ENCODE data around the gene NCK2. TPM values are rescaled to one million over a fixed set of nuclear protein-coding genes. Genes with fewer than 3 reads are reported as not detected.

NCK2 gene
- total RNA-seq, 1 experiment from 2014 or later = 26.7 TPM

DNA sequence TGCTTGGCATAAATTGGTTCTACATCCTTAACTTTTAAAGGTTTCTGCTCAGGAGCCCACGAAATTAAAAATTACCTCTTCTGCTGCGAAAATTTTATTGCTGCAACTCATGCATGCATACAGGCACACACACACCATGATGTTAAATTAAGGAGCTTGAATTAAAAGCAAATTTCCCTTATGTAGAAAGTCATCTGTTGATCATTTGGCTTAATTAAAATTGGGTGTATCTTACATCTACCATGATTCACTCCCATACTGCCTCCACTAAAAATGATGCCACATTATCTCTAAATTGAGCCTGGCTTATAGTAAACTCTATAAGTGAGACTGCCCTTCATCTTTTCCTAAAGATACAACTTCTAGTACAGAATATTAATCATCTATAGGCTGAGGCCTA lies 145.4 kb downstream of the NCK2 start:
- ATAC-seq (no peak), DNase-seq (ENCODE audit: low read depth, low spot score) (no peak)
- no peaks in the 10 kb centered on the region for H3K36me3 ChIP-seq (ENCODE audit: control insufficient read depth in 1 of 2, insufficient read depth in 2 of 2, low read length in 2 of 2)
- H3K4me1 ChIP-seq (ENCODE audit: control insufficient read depth in 1 of 2, insufficient read depth in 2 of 2, low read length in 2 of 2) = no peaks in the 10 kb centered on the region
- ChIA-PET POLR2A (no interaction called here), RAD21 (ENCODE audit: low non-redundant PET in 1 of 2, low total read pairs in 2 of 2, uncharacterized antibody in 2 of 2, unreplicated experiment in 2 of 2) (no interaction called here), CTCF (no interaction called here)
- H3K27me3 ChIP-seq (ENCODE audit: insufficient read depth, low read length) = no peaks in the 10 kb centered on the region
- H2AFZ ChIP-seq (ENCODE audit: low read depth, low read length, poor library complexity, severe bottlenecking) = no peak overlapping the region
- H3K9me3 ChIP-seq (ENCODE audit: control insufficient read depth in 1 of 2, insufficient read depth in 1 of 2, low read depth in 1 of 2, low read length in 2 of 2) = no peaks in the 10 kb centered on the region
- H4K20me1 ChIP-seq (ENCODE audit: insufficient read depth) = no peaks in the 10 kb centered on the region; the same call in 1 of the 2 replicates
- no peak overlapping the region for H3K27ac ChIP-seq (ENCODE audit: low read depth, low read length)
- intact Hi-C loops (cut with micrococcal nuclease) = no loop called here
- H3K9ac ChIP-seq (ENCODE audit: low read length) = no peak overlapping the region
- no peak overlapping the region for H3K4me2 ChIP-seq (ENCODE audit: low read length)
- no peak overlapping the region for H3K4me3 ChIP-seq (replicated peaks in 1 of 2; ENCODE audit: low read depth in 1 of 2, low read length in 2 of 2)
- TF ChIP-seq RAD21 (IDR thresholded peaks at IDR 0.05; ENCODE audit: low read depth) = no peak
- TF ChIP-seq POLR2A (IDR thresholded peaks at IDR 0.05; ENCODE audit: borderline replicate concordance, extremely low read depth, insufficient read depth, insufficient read length) = no peak
- TF ChIP-seq CEBPB (IDR thresholded peaks at IDR 0.05; ENCODE audit: low read depth) = no peak
- TF ChIP-seq EZH2 (IDR thresholded peaks at IDR 0.05) = no peak
- TF ChIP-seq ZNF274 (IDR thresholded peaks at IDR 0.05; ENCODE audit: low read depth, low read length) = no peak
- H3K9me2 ChIP-seq (ENCODE audit: insufficient read depth) = no peaks in the 10 kb centered on the region
- BruUV-seq (replicated peaks) = no TSS peak
- no peaks in the 10 kb centered on the region; the same call in 1 of the 2 replicates for H3K79me2 ChIP-seq (ENCODE audit: insufficient read depth, low read length)

DNA sequence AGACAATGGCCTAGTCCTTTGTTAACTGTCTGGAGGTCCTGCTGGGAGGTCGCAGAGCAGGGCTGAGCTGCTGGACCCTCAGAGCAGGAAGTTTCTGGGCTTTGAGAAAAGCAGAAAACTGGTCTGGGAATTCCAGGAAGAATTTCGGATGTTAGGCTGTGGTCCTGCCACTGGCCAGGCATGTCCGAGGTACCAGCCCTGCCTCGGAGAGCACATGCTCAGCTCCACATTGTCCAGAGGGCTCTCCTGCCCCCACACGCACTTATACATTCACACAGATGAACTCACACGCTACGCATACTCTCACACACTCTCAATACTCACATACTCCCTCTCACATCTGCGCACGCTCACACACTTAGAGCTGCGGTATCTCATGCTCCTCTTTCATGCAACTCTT lies 146.1 kb downstream of the NCK2 start:
- intact Hi-C loops (cut with micrococcal nuclease) = no loop called here
- no peak overlapping the region for H3K4me3 ChIP-seq (replicated peaks in 1 of 2; ENCODE audit: low read depth in 1 of 2, low read length in 2 of 2)
- no peak overlapping the region for H3K9ac ChIP-seq (ENCODE audit: low read length)
- no peaks in the 10 kb centered on the region for H3K9me3 ChIP-seq (ENCODE audit: control insufficient read depth in 1 of 2, insufficient read depth in 1 of 2, low read depth in 1 of 2, low read length in 2 of 2)
- H3K79me2 ChIP-seq (ENCODE audit: insufficient read depth, low read length) = no peaks in the 10 kb centered on the region; the same call in 1 of the 2 replicates
- BruUV-seq (replicated peaks) = no TSS peak
- ATAC-seq (no peak), DNase-seq (ENCODE audit: low read depth, low spot score) (no peak)
- H4K20me1 ChIP-seq (ENCODE audit: insufficient read depth) = no peaks in the 10 kb centered on the region
- no peak overlapping the region for H3K4me2 ChIP-seq (ENCODE audit: low read length)
- H3K27ac ChIP-seq (ENCODE audit: low read depth, low read length) = no peak overlapping the region
- no peak overlapping the region for H2AFZ ChIP-seq (ENCODE audit: low read depth, low read length, poor library complexity, severe bottlenecking)
- ChIA-PET POLR2A (no interaction called here), CTCF (no interaction called here), RAD21 (ENCODE audit: low non-redundant PET in 1 of 2, low total read pairs in 2 of 2, uncharacterized antibody in 2 of 2, unreplicated experiment in 2 of 2) (no interaction called here)
- H3K36me3 ChIP-seq (ENCODE audit: control insufficient read depth in 1 of 2, insufficient read depth in 2 of 2, low read length in 2 of 2) = no peaks in the 10 kb centered on the region
- H3K9me2 ChIP-seq (ENCODE audit: insufficient read depth) = no peaks in the 10 kb centered on the region
- H3K4me1 ChIP-seq (ENCODE audit: control insufficient read depth in 1 of 2, insufficient read depth in 2 of 2, low read length in 2 of 2) = no peaks in the 10 kb centered on the region
- H3K27me3 ChIP-seq (ENCODE audit: insufficient read depth, low read length) = no peaks in the 10 kb centered on the region
- TF ChIP-seq, protein P1, sequence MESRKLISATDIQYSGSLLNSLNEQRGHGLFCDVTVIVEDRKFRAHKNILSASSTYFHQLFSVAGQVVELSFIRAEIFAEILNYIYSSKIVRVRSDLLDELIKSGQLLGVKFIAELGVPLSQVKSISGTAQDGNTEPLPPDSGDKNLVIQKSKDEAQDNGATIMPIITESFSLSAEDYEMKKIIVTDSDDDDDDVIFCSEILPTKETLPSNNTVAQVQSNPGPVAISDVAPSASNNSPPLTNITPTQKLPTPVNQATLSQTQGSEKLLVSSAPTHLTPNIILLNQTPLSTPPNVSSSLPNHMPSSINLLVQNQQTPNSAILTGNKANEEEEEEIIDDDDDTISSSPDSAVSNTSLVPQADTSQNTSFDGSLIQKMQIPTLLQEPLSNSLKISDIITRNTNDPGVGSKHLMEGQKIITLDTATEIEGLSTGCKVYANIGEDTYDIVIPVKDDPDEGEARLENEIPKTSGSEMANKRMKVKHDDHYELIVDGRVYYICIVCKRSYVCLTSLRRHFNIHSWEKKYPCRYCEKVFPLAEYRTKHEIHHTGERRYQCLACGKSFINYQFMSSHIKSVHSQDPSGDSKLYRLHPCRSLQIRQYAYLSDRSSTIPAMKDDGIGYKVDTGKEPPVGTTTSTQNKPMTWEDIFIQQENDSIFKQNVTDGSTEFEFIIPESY (IDR thresholded peaks at IDR 0.05; ENCODE audit: extremely low read depth, insufficient replicate concordance, low read length) = no peak
- TF ChIP-seq, protein P2, sequence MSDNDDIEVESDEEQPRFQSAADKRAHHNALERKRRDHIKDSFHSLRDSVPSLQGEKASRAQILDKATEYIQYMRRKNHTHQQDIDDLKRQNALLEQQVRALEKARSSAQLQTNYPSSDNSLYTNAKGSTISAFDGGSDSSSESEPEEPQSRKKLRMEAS (IDR thresholded peaks at IDR 0.05) = no peak
- TF ChIP-seq POLR2AphosphoS5 (IDR thresholded peaks at IDR 0.05; ENCODE audit: low read depth, low read length) (no peak), RAD21 (IDR thresholded peaks at IDR 0.05; ENCODE audit: low read depth) (no peak), EGR1 (IDR thresholded peaks at IDR 0.05; ENCODE audit: low read depth) (no peak), SP1 (IDR thresholded peaks at IDR 0.05; ENCODE audit: low read depth) (no peak), YY1 (IDR thresholded peaks at IDR 0.05; ENCODE audit: extremely low read depth, insufficient replicate concordance, low read depth, low read length) (no peak), ELF1 (IDR thresholded peaks at IDR 0.05; ENCODE audit: borderline replicate concordance, low read depth) (no peak), CBX3 (IDR thresholded peaks at IDR 0.05; ENCODE audit: low read depth) (no peak), JUND (IDR thresholded peaks at IDR 0.05) (no peak), POLR2A (IDR thresholded peaks at IDR 0.05; ENCODE audit: borderline replicate concordance, extremely low read depth, insufficient read depth, insufficient read length) (no peak), CEBPB (IDR thresholded peaks at IDR 0.05; ENCODE audit: low read depth) (no peak), TCF7L2 (IDR thresholded peaks at IDR 0.05; ENCODE audit: borderline replicate concordance, extremely low read depth, insufficient read depth, insufficient read length) (no peak), FOSL1 (IDR thresholded peaks at IDR 0.05; ENCODE audit: low read depth) (no peak), SRF (IDR thresholded peaks at IDR 0.05; ENCODE audit: low read depth) (no peak)
- TF ChIP-seq, protein P3, sequence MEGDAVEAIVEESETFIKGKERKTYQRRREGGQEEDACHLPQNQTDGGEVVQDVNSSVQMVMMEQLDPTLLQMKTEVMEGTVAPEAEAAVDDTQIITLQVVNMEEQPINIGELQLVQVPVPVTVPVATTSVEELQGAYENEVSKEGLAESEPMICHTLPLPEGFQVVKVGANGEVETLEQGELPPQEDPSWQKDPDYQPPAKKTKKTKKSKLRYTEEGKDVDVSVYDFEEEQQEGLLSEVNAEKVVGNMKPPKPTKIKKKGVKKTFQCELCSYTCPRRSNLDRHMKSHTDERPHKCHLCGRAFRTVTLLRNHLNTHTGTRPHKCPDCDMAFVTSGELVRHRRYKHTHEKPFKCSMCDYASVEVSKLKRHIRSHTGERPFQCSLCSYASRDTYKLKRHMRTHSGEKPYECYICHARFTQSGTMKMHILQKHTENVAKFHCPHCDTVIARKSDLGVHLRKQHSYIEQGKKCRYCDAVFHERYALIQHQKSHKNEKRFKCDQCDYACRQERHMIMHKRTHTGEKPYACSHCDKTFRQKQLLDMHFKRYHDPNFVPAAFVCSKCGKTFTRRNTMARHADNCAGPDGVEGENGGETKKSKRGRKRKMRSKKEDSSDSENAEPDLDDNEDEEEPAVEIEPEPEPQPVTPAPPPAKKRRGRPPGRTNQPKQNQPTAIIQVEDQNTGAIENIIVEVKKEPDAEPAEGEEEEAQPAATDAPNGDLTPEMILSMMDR (IDR thresholded peaks at IDR 0.05 in 2 of 3, conservative IDR thresholded peaks at IDR 0.05 in 1 of 3; ENCODE audit: borderline replicate concordance in 1 of 3, insufficient read depth in 1 of 3, low read depth in 2 of 3, low read length in 2 of 3) = no peak
